Adipocyte (in vitro differentiated cells): ENCODE measurements around the gene ABHD8.
A peak's percentile ranks its signal among the peaks of the same experiment; 100 is the strongest.
"Not testable (repeated sequence)": the region's sequence is repeated elsewhere in the genome, so short reads cannot be mapped to it uniquely, and the experiment has no call there.

Experiments
- DNase-seq: peaks from one replicate; pipeline ENCODE4 v3.0.0-alpha.2; 2015; ENCODE audit warnings: low read depth
- H3K27me3 ChIP-seq: replicated peaks from 2 replicates; pipeline ENCODE4 v1.7.0; 2013; ENCODE audit warnings: mild to moderate bottlenecking, low read length, moderate library complexity; ENCODE audit not compliant: control insufficient read depth, insufficient read depth
- H3K36me3 ChIP-seq: 2 replicates; pipeline ENCODE4 v1.7.0; 2013; ENCODE audit warnings: low read length, mild to moderate bottlenecking, moderate library complexity; ENCODE audit not compliant: control insufficient read depth, insufficient read depth, severe bottlenecking
- H3K4me1 ChIP-seq: 2 replicates; pipeline ENCODE4 v1.7.0; 2013; ENCODE audit warnings: mild to moderate bottlenecking, low read length, moderate library complexity; ENCODE audit not compliant: control insufficient read depth, insufficient read depth
- H3K4me3 ChIP-seq: 2 replicates; pipeline ENCODE4 v1.7.0; 2013; ENCODE audit warnings: mild to moderate bottlenecking, low read length, moderate library complexity
- H3K9ac ChIP-seq: 2 replicates; pipeline ENCODE4 v1.7.0; 2013; ENCODE audit warnings: mild to moderate bottlenecking, low read length, moderate library complexity
- H3K9me3 ChIP-seq: 2 replicates; pipeline ENCODE4 v1.7.0; 2013; ENCODE audit warnings: mild to moderate bottlenecking, low read length, moderate library complexity; ENCODE audit not compliant: control insufficient read depth

ABHD8 gene

GRCh38 chr19:17283504-17283996, 19.7 kb downstream of the ABHD8 start:
- no peak for DNase-seq
- Histone ChIP-seq H3K4me1 (peaks cover 3% of the 10 kb centered on the region), H3K36me3 (no peaks in the 10 kb centered on the region), H3K4me3 (no peak overlapping the region), H3K9ac (no peak overlapping the region), H3K9me3 (no peaks in the 10 kb centered on the region), H3K27me3 (no peaks in the 10 kb centered on the region)

- Histone ChIP-seq H3K36me3 (peaks cover 2% of the 10 kb centered on the region), H3K4me3 (peak overlapping the region; percentile 41), H3K9ac (peak overlapping the region; percentile 4), H3K9me3 (no peaks in the 10 kb centered on the region), H3K27me3 (no peaks in the 10 kb centered on the region), H3K4me1 (peaks cover 3% of the 10 kb centered on the region)
- DNase-seq: peak; percentile 92
Observed at GRCh38 chr19:17282488-17283125, 20.6 kb downstream of the ABHD8 start.

GRCh38 chr19:17281391-17282304, 21.6 kb downstream of the ABHD8 start, which contains the start of gene ANKLE1:
Gene ANKLE1 (plus strand): TSS chr19:17281901. CDS start chr19:17281921, 20 bp downstream.
- Histone ChIP-seq H3K4me1 (peaks cover 3% of the 10 kb centered on the region), H3K9me3 (no peaks in the 10 kb centered on the region), H3K4me3 (peak within 1 kb of the TSS; percentile 41), H3K27me3 (no peaks in the 10 kb centered on the region), H3K9ac (peak within 1 kb of the TSS; percentile 38), H3K36me3 (peaks cover 11% of the 10 kb centered on the region)
- DNase-seq: peak; percentile 28

GRCh38 chr19:17279436-17279835, 23.8 kb downstream of the ABHD8 start:
- Histone ChIP-seq H3K4me1 (peaks cover 3% of the 10 kb centered on the region), H3K27me3 (no peaks in the 10 kb centered on the region), H3K9me3 (no peaks in the 10 kb centered on the region), H3K36me3 (peaks cover 30% of the 10 kb centered on the region), H3K4me3 (no peak overlapping the region), H3K9ac (no peak overlapping the region)
- no peak for DNase-seq

GRCh38 chr19:17275441-17276175, 27.6 kb downstream of the ABHD8 start:
- no peaks in the 10 kb centered on the region for H3K27me3 ChIP-seq
- H3K36me3 ChIP-seq: peaks cover 52% of the 10 kb centered on the region
- H3K9ac ChIP-seq: no peak overlapping the region
- no peak for DNase-seq
- no peaks in the 10 kb centered on the region for H3K4me1 ChIP-seq
- no peak overlapping the region for H3K4me3 ChIP-seq
- no peaks in the 10 kb centered on the region for H3K9me3 ChIP-seq

- H3K36me3 ChIP-seq: peaks cover 54% of the 10 kb centered on the region
- not testable (repeated sequence) for H3K4me1 ChIP-seq, H3K4me3 ChIP-seq, H3K9ac ChIP-seq, H3K27me3 ChIP-seq, DNase-seq, H3K9me3 ChIP-seq
Observed at GRCh38 chr19:17274892-17275291, 28.3 kb downstream of the ABHD8 start.

GRCh38 chr19:17268754-17269153, 34.5 kb downstream of the ABHD8 start:
- DNase-seq: no peak
- Histone ChIP-seq H3K4me1 (peaks cover 5% of the 10 kb centered on the region), H3K4me3 (no peak overlapping the region), H3K9me3 (no peaks in the 10 kb centered on the region), H3K9ac (peak overlapping the region; percentile 97), H3K27me3 (no peaks in the 10 kb centered on the region), H3K36me3 (peaks cover 21% of the 10 kb centered on the region)

- Histone ChIP-seq H3K36me3 (peaks cover 14% of the 10 kb centered on the region), H3K9me3 (no peaks in the 10 kb centered on the region), H3K27me3 (no peaks in the 10 kb centered on the region), H3K4me1 (peaks cover 5% of the 10 kb centered on the region), H3K4me3 (peak within 1 kb of the TSS; percentile 100), H3K9ac (peak within 1 kb of the TSS; percentile 97)
- peak; percentile 99 for DNase-seq
Observed at GRCh38 chr19:17266975-17267788, 36.0 kb downstream of the ABHD8 start, which contains the start of gene BABAM1. Gene BABAM1 (plus strand): TSS chr19:17267443. CDS start chr19:17268807, 1,364 bp downstream.

GRCh38 chr19:17266589-17266974, 36.6 kb downstream of the ABHD8 start:
- Histone ChIP-seq H3K4me1 (peaks cover 5% of the 10 kb centered on the region), H3K27me3 (no peaks in the 10 kb centered on the region), H3K9me3 (no peaks in the 10 kb centered on the region), H3K4me3 (no peak overlapping the region), H3K9ac (no peak overlapping the region), H3K36me3 (peaks cover 12% of the 10 kb centered on the region)
- DNase-seq: no peak

GRCh38 chr19:17266026-17266425, 37.2 kb downstream of the ABHD8 start:
- H3K4me1 ChIP-seq: peaks cover 5% of the 10 kb centered on the region
- no peak for DNase-seq
- no peaks in the 10 kb centered on the region for H3K27me3 ChIP-seq
- peaks cover 7% of the 10 kb centered on the region for H3K36me3 ChIP-seq
- no peak overlapping the region for H3K4me3 ChIP-seq
- no peak overlapping the region for H3K9ac ChIP-seq
- H3K9me3 ChIP-seq: no peaks in the 10 kb centered on the region
